G401 (cell line): ENCODE results near the gene SLF2. TPM values are rescaled to one million over a fixed set of nuclear protein-coding genes. Genes with fewer than 3 reads are reported as not detected.

Source experiments
- DNase-seq: peaks from one replicate; pipeline ENCODE4 v3.0.0-alpha.2; 2015; ENCODE audit warnings: low spot score
- in situ Hi-C: cut with HindIII; loops from 2 replicates; pipeline ENCODE4 v1.10.0; 2016; ENCODE audit warnings: low sequenced_read_pairs, mixed read lengths
- total RNA-seq: library from RNA; depleted of rRNA; stranded (reverse); fragments of >200 nt; shearing (Covaris generic); gene quantifications from 2 replicates; pipeline ENCODE4 v1.2.3, GENCODE V29; 2014

The SLF2 gene
- total RNA-seq, 1 experiment from 2014 or later: 46.2 TPM

GRCh38 chr10:100894589-100895294 is 18.0 kb upstream of the SLF2 start:
- no peak for DNase-seq
- in situ Hi-C loops: no loop called here

GRCh38 chr10:100895346-100895745 is 17.4 kb upstream of the SLF2 start:
- no peak for DNase-seq
- in situ Hi-C loops: no loop called here

- in situ Hi-C loops: no loop called here
- DNase-seq: peak; percentile 38
Measured at GRCh38 chr10:100895896-100896295, 16.9 kb upstream of the SLF2 start.

GRCh38 chr10:100896876-100897461 is 15.8 kb upstream of the SLF2 start:
- DNase-seq: peak; percentile 23
- in situ Hi-C loops: no loop called here

GRCh38 chr10:100897976-100898375 is 14.8 kb upstream of the SLF2 start:
- in situ Hi-C loops: no loop called here
- no peak for DNase-seq

GRCh38 chr10:100899171-100899570 is 13.6 kb upstream of the SLF2 start:
- DNase-seq: no peak
- in situ Hi-C loops: no loop called here

- in situ Hi-C loops: no loop called here
- DNase-seq: no peak
Measured at GRCh38 chr10:100901051-100901450, 11.7 kb upstream of the SLF2 start.

GRCh38 chr10:100902622-100903021 is 10.1 kb upstream of the SLF2 start:
- in situ Hi-C loops: no loop called here

GRCh38 chr10:100904917-100905316 is 7.8 kb upstream of the SLF2 start:
- in situ Hi-C loops: no loop called here
- no peak for DNase-seq

More at GRCh38 chr10:100902622-100903021, 10.1 kb upstream of the SLF2 start:
- no peak for DNase-seq

GRCh38 chr10:100907175-100907574 is 5.6 kb upstream of the SLF2 start:
- DNase-seq: no peak
- in situ Hi-C loops: no loop called here

GRCh38 chr10:100907773-100908363 is 4.9 kb upstream of the SLF2 start:
- no peak for DNase-seq
- in situ Hi-C loops: no loop called here

GRCh38 chr10:100908378-100908777 is 4.4 kb upstream of the SLF2 start:
- in situ Hi-C loops: no loop called here
- no peak for DNase-seq

GRCh38 chr10:100909501-100910263 is 3.1 kb upstream of the SLF2 start:
- in situ Hi-C loops: no loop called here
- DNase-seq: peak; percentile 41

- in situ Hi-C loops: no loop called here
- no peak for DNase-seq
Measured at GRCh38 chr10:100911472-100911871, 1.3 kb upstream of the SLF2 start.

- no peak for DNase-seq
- in situ Hi-C loops: no loop called here
Measured at GRCh38 chr10:100912013-100912604, 654 bp upstream of the SLF2 start.

- in situ Hi-C loops: no loop called here
- no peak for DNase-seq
Measured at GRCh38 chr10:100913470-100913865, 705 bp downstream of the SLF2 start.

- DNase-seq: no peak
- in situ Hi-C loops: no loop called here
Measured at GRCh38 chr10:100917071-100917470, 4.3 kb downstream of the SLF2 start.

GRCh38 chr10:100923580-100923979 is 10.8 kb downstream of the SLF2 start:
- in situ Hi-C loops: no loop called here

GRCh38 chr10:100927266-100927665 is 14.5 kb downstream of the SLF2 start:
- DNase-seq: no peak
- in situ Hi-C loops: no loop called here

More at GRCh38 chr10:100923580-100923979, 10.8 kb downstream of the SLF2 start:
- no peak for DNase-seq

GRCh38 chr10:100928039-100928438 is 15.3 kb downstream of the SLF2 start:
- no peak for DNase-seq
- in situ Hi-C loops: no loop called here
